Type B pancreatic cell (in vitro differentiated cells): ENCODE data around the gene DNAAF8. TPM values are rescaled to one million over a fixed set of nuclear protein-coding genes. Genes with fewer than 3 reads are reported as not detected.

Source experiments
- DNase-seq: peaks from one replicate; pipeline ENCODE4 v3.0.0; 2021; ENCODE audit warnings: mixed read lengths; ENCODE audit not compliant: unreplicated experiment; ENCODE audit errors: extremely low spot score
- H3K27ac Mint-ChIP-seq: 2 replicates; pipeline ENCODE4 v1.8.0; 2021; ENCODE audit warnings: mild to moderate bottlenecking, mixed read lengths
- H3K27me3 Mint-ChIP-seq: 2 replicates; pipeline ENCODE4 v1.8.0; 2021; ENCODE audit warnings: mixed read lengths
- H3K36me3 Mint-ChIP-seq: 2 replicates; pipeline ENCODE4 v1.8.0; 2021; ENCODE audit warnings: mixed read lengths
- H3K4me1 Mint-ChIP-seq: one replicate; pipeline ENCODE4 v1.8.0; 2021; ENCODE audit warnings: mixed read lengths; ENCODE audit not compliant: unreplicated experiment
- H3K4me3 Mint-ChIP-seq: 2 replicates; pipeline ENCODE4 v1.8.0; 2021; ENCODE audit warnings: mild to moderate bottlenecking, mixed read lengths
- H3K9me3 Mint-ChIP-seq: 2 replicates; pipeline ENCODE4 v1.8.0; 2021; ENCODE audit warnings: mixed read lengths
- total RNA-seq: library from RNA; stranded (reverse); gene quantifications from 2 replicates; pipeline ENCODE4 v1.2.1, GENCODE V29; 2021; ENCODE audit warnings: low replicate concordance
- TF ChIP-seq, protein P1 (sequence below): fragments of 200-600 bp; sonication (generic); conservative IDR thresholded peaks from 2 replicates; pipeline ENCODE4 v1.5.0; 2021; ENCODE audit warnings: antibody characterized with exemption, mild to moderate bottlenecking

Gene DNAAF8
- total RNA-seq, 1 donor from 2014 or later = 2.6 TPM

DNA sequence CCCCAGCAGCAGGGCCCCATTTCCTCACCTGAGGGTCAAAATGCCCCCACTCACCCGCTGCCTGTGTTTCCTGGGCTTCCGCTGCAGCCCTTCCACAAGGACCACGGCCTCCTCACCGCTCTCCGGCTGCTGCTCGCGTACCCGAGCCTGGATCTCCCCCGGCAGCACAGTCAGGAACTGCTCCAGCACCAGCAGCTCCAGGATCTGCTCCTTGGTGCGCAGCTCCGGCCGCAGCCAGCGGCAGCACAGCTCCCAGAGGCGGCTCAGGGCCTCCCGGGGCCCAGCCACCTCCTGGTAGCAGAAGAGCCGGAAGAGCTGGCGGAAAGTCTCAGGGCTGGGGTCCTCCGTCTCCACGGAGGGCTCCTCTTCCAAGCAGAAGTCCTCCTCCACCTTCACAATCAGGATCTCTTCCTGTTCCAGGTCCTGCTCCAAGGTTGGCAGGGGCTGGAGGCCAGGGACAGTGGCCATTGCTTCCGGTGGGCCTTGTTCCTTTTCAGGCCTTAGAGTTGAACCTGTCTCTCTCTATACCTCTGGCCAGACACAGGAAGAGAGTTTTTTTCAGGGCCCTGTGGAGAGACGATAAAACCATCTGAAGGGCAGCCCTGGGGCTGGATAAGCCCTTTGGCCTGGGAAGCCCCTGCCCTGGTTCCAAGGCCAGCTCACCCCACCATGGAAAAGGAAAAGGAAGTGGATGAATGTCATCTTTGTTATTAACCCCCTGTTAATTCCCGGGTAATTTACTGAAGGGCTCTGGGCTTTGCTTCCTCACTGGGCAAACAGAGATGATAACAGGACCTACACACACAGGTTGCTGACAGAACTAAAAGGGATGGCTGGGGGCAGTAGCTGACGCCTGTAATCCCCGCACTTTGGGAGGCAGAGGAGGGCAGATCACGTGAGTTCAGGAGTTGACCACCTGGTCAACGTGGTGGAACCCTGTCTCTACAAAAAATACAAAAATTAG is 31.5 kb downstream of the DNAAF8 start:
- Mint-ChIP-seq H3K27ac (peak overlapping the region; percentile 79), H3K9me3 (no peaks in the 10 kb centered on the region), H3K36me3 (no peaks in the 10 kb centered on the region), H3K4me3 (peak overlapping the region; percentile 88), H3K4me1 (peaks cover 22% of the 10 kb centered on the region), H3K27me3 (no peaks in the 10 kb centered on the region)
- no peak for DNase-seq
- TF ChIP-seq, protein P1, sequence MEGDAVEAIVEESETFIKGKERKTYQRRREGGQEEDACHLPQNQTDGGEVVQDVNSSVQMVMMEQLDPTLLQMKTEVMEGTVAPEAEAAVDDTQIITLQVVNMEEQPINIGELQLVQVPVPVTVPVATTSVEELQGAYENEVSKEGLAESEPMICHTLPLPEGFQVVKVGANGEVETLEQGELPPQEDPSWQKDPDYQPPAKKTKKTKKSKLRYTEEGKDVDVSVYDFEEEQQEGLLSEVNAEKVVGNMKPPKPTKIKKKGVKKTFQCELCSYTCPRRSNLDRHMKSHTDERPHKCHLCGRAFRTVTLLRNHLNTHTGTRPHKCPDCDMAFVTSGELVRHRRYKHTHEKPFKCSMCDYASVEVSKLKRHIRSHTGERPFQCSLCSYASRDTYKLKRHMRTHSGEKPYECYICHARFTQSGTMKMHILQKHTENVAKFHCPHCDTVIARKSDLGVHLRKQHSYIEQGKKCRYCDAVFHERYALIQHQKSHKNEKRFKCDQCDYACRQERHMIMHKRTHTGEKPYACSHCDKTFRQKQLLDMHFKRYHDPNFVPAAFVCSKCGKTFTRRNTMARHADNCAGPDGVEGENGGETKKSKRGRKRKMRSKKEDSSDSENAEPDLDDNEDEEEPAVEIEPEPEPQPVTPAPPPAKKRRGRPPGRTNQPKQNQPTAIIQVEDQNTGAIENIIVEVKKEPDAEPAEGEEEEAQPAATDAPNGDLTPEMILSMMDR = no peak

DNA sequence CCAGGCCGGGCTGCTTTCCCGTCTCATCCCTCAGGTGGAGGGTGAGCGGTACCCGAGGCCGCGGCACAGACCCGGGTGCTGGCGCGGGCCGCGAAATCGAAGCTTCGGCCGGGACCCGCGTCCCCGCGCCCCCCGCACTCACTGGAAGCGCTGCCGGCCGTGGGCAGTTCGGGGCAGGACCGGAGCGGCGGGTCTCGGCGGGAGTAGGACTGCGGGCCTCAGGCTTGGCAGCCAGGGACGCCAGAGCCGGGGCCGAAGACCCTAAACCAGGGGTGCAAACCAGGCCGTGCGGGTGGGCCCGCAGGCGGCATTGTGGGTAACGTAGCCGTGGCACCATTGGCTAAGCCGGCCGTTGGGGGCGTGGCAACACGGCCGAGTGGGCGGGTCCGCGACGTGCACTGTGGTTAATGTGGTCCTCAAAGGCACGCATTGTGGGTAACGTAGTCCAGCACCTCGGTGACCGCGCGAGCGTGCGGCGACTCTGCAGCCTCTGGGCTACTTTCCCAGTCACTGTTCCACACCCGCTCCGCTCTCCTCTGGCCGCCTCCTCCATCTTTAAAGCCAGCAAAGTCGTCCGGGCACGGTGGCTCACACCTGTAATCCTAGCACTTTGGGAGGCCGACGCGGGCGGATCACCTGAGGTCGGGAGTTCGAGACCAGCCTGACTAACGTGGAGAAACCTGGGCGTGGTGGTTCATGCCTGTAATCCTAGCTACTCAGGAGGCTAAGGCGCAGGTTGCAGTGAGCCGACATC is 32.7 kb downstream of the DNAAF8 start, which contains the start of gene ZNF500:
TSS of gene ZNF500 (minus strand) at position 288 of the 754 bp plus-strand sequence. CDS start 1,184 bp downstream, outside the sequence.
- H3K4me1 Mint-ChIP-seq = peaks cover 22% of the 10 kb centered on the region
- H3K27me3 Mint-ChIP-seq = no peaks in the 10 kb centered on the region
- H3K36me3 Mint-ChIP-seq = no peaks in the 10 kb centered on the region
- H3K27ac Mint-ChIP-seq = peak within 1 kb of the TSS; percentile 94
- TF ChIP-seq, protein P1 = no peak
- no peaks in the 10 kb centered on the region for H3K9me3 Mint-ChIP-seq
- peak; percentile 98 for DNase-seq
- peak within 1 kb of the TSS; percentile 91 for H3K4me3 Mint-ChIP-seq

DNA sequence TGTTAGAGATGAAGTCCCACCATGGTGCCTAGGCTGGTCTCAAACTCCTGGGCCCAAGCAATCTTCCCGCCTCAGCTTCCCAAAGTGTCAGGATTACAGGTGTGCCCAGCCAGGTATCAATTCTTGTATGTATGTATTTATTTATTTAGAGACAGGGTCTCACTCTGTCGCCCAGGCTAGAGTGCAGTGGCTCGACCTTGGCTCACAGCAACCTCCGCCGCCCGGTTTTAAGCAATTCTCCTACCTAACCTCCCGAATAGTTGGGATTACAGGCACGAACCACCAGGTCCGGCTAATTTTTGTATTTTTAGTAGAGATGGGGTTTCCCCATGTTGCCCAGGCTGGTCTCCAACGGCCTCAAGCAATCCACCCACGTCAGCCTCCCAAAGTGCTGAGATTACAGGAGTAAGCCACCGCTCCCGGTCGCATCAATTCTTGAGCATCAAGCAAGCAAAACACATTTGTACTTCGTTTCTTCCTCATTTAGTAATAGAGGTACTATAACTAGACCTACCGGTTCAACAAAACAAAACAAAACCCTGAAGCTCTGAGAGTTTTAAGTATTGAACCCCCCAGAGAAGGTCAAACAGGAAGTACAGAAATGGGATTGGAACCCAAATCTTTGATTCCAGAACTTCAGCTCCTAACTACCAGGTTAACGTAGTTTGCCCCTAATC is 33.7 kb downstream of the DNAAF8 start:
- H3K4me1 Mint-ChIP-seq = peaks cover 22% of the 10 kb centered on the region

DNA sequence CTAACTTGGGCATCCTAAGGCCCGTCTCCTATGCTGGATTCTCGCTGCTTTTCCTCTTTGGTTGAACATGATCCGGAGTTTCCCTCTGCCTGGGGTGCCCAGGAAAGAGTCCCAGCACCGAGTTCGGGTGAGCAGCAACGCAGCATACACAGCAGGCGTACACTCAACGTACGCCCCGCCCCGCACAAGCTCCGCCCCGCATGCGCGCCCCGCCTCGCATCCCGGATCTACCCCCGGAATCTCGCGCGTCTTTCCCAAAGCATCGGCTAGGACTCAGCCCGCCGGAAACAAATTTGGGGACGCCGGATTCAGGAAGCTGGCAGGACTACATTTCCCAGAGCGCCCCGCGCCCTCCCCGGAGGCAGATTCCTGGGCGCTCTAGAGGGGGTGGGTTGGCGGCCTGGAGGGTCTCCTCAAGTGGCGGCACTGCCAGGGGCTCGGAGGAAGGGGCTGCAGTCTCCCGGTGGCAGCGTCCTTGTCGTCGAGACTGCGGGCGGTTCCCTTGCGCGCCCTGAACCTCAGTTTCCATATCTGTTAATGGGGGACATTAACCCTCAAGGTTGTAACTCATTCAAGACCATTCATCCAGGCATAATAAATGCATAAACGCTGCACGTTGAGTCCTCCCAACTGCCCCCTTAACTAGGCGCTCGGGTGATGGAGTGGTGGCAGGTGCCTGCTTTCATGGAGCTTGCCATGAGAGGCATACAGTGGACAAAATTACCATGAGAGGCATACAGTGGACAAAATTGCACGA is 34.4 kb downstream of the DNAAF8 start:
- peaks cover 22% of the 10 kb centered on the region for H3K4me1 Mint-ChIP-seq
- peak; percentile 96 for DNase-seq
- no peaks in the 10 kb centered on the region for H3K9me3 Mint-ChIP-seq
- no peaks in the 10 kb centered on the region for H3K36me3 Mint-ChIP-seq
- peak overlapping the region; percentile 94 for H3K27ac Mint-ChIP-seq
- TF ChIP-seq, protein P1 = no peak
- peak overlapping the region; percentile 91 for H3K4me3 Mint-ChIP-seq
- H3K27me3 Mint-ChIP-seq = no peaks in the 10 kb centered on the region

More for the DNA sequence above, 33.7 kb downstream of the DNAAF8 start:
- no peak for DNase-seq
- Mint-ChIP-seq H3K27me3 (no peaks in the 10 kb centered on the region), H3K36me3 (no peaks in the 10 kb centered on the region), H3K9me3 (no peaks in the 10 kb centered on the region), H3K4me3 (peak overlapping the region; percentile 91), H3K27ac (peak overlapping the region; percentile 94)
- TF ChIP-seq, protein P1 = no peak

DNA sequence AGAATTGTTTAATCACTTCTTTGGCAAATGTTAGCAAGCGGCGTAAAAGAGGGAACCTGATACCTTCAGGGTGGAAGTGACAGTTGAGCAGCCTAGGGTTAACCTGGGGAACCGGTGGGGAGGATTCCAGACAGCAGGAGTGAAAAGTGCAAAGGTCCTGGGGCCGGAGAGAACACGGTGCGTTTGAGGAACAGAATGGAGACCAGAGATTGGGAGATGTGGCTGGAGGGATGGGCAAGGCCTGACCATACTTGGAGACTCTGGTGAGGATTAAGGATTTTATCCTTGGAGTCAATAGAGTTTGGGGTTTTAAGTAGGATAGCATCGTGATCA is 34.9 kb downstream of the DNAAF8 start:
- H3K4me1 Mint-ChIP-seq = peaks cover 22% of the 10 kb centered on the region
- no peaks in the 10 kb centered on the region for H3K9me3 Mint-ChIP-seq
- no peaks in the 10 kb centered on the region for H3K36me3 Mint-ChIP-seq
- no peak for DNase-seq
- H3K27me3 Mint-ChIP-seq = no peaks in the 10 kb centered on the region
- TF ChIP-seq, protein P1 = no peak
- H3K4me3 Mint-ChIP-seq = peak overlapping the region; percentile 91
- peak overlapping the region; percentile 59 for H3K27ac Mint-ChIP-seq
